A549 (cell line): ENCODE results near the gene SNX25.

Experiments used
- CEBPB ChIP-seq, 2 experiments: fragments of >200 bp in 1 of 2; sonication (Bioruptor Twin) in 1 of 2; formaldehyde crosslinking in 1 of 2; IDR thresholded peaks; 2 replicates each; pipeline ENCODE4 v1.6.1; 2012 to 2016
- JUNB ChIP-seq: fragments of >200 bp; sonication (Bioruptor Twin); formaldehyde crosslinking; IDR thresholded peaks from 2 replicates; pipeline ENCODE4 v1.6.1; 2016
- NPAS2 ChIP-seq: fragments of 250-450 bp; sonication (Bioruptor Pico); IDR thresholded peaks from 2 replicates; pipeline ENCODE4 v1.8.0; 2022; ENCODE audit warnings: mild to moderate bottlenecking, moderate library complexity, borderline replicate concordance
- POLR2A ChIP-seq: IDR thresholded peaks from 2 replicates; pipeline ENCODE4 v1.6.1; 2012; ENCODE audit warnings: mild to moderate bottlenecking, low read length
- TF ChIP-seq, protein P1 (sequence below): fragments of >200 bp; sonication (Bioruptor Twin); formaldehyde crosslinking; IDR thresholded peaks from 3 replicates; pipeline ENCODE4 v1.5.1; 2016
- TF ChIP-seq, protein P2 (sequence below): fragments of 150-350 bp; IDR thresholded peaks from 2 replicates; pipeline ENCODE4 v1.6.1; 2014; ENCODE audit warnings: low read depth, mild to moderate bottlenecking, low read length

DNA sequence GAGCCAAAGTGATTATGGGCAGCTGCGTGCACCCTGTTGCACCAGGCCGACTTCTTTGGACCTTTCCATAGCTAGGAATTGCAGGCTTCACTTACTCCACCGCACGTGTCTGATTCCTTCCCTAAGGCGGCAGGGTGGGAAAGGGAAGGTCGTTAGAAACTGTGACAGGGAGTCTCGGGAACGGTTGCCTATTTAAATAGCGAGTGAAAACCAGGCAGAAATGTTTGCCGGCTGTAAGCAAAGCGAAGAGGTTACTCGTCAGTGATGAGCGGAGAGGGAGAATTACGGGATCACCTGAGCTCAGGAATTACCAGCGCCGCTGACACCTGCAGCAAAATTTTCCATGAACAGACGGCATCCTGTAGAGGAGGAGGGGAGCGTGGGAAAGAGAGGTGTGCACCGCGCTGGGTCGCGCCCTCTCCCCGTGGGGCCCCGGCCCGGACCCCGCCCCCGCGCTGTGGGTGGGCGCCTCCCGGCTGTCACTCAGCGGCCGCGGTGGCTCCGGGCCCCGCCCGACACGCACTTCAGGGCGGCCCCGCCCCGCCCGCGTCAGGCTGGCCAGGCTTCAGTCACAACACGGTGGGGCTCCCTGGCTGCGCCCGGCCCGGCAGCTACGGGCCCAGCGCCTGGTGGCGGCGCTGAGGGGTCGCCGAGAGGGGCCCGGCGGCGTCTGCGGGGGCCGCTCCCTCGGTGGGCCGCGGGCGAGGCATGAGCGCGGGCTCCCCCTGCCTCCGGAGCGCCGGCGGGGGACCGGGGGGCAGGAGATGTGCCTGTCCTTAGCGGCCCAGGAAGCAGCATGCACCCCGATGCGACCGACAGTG lies at the start of gene SNX25:
- TF ChIP-seq JUNB (no peak), CEBPB (IDR thresholded peaks at IDR 0.05) (no peak), NPAS2 (CRISPR knock-in tag) (no peak), POLR2A (peak; percentile 49)
- TF ChIP-seq, protein P1, sequence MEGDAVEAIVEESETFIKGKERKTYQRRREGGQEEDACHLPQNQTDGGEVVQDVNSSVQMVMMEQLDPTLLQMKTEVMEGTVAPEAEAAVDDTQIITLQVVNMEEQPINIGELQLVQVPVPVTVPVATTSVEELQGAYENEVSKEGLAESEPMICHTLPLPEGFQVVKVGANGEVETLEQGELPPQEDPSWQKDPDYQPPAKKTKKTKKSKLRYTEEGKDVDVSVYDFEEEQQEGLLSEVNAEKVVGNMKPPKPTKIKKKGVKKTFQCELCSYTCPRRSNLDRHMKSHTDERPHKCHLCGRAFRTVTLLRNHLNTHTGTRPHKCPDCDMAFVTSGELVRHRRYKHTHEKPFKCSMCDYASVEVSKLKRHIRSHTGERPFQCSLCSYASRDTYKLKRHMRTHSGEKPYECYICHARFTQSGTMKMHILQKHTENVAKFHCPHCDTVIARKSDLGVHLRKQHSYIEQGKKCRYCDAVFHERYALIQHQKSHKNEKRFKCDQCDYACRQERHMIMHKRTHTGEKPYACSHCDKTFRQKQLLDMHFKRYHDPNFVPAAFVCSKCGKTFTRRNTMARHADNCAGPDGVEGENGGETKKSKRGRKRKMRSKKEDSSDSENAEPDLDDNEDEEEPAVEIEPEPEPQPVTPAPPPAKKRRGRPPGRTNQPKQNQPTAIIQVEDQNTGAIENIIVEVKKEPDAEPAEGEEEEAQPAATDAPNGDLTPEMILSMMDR: peak; percentile 30; the same call in 2 of the 3 replicates
- TF ChIP-seq, protein P2, sequence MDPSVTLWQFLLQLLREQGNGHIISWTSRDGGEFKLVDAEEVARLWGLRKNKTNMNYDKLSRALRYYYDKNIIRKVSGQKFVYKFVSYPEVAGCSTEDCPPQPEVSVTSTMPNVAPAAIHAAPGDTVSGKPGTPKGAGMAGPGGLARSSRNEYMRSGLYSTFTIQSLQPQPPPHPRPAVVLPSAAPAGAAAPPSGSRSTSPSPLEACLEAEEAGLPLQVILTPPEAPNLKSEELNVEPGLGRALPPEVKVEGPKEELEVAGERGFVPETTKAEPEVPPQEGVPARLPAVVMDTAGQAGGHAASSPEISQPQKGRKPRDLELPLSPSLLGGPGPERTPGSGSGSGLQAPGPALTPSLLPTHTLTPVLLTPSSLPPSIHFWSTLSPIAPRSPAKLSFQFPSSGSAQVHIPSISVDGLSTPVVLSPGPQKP: no peak
